ENCODE measurements around the gene PHF13.

The PHF13 gene

GRCh38 chr1:6582370-6582769 is 31.2 kb upstream of the PHF13 start:
- H3K4me3 ChIP-seq (ENCODE audit: severe bottlenecking), result no peak overlapping the region
- H3K4me1 ChIP-seq (ENCODE audit: insufficient read depth, poor library complexity, severe bottlenecking), result peaks cover 18% of the 10 kb centered on the region
- ATAC-seq (ENCODE audit: low read depth) (no peak), DNase-seq (ENCODE audit: low spot score) (no peak)
- H3K36me3 ChIP-seq (ENCODE audit: low read depth), result peaks cover 19% of the 10 kb centered on the region
- no peak for TF ChIP-seq CTCF (IDR thresholded peaks at IDR 0.05; ENCODE audit: poor library complexity, severe bottlenecking)
- peak overlapping the region; percentile 21 for H3K27ac ChIP-seq (ENCODE audit: poor library complexity, severe bottlenecking)
- H3K9me3 ChIP-seq (ENCODE audit: severe bottlenecking), result no peaks in the 10 kb centered on the region
- no peaks in the 10 kb centered on the region for H3K27me3 ChIP-seq (ENCODE audit: insufficient read depth, poor library complexity, severe bottlenecking)

GRCh38 chr1:6584126-6585080 is 29.1 kb upstream of the PHF13 start:
- ATAC-seq (ENCODE audit: low read depth) (no peak), DNase-seq (ENCODE audit: low spot score) (no peak)
- no peak for TF ChIP-seq CTCF (IDR thresholded peaks at IDR 0.05; ENCODE audit: poor library complexity, severe bottlenecking)
- no peak overlapping the region for H3K27ac ChIP-seq (ENCODE audit: poor library complexity, severe bottlenecking)
- no peaks in the 10 kb centered on the region for H3K9me3 ChIP-seq (ENCODE audit: severe bottlenecking)
- H3K4me1 ChIP-seq (ENCODE audit: insufficient read depth, poor library complexity, severe bottlenecking), result peaks cover 29% of the 10 kb centered on the region
- no peaks in the 10 kb centered on the region for H3K27me3 ChIP-seq (ENCODE audit: insufficient read depth, poor library complexity, severe bottlenecking)
- peaks cover 36% of the 10 kb centered on the region for H3K36me3 ChIP-seq (ENCODE audit: low read depth)
- no peak overlapping the region for H3K4me3 ChIP-seq (ENCODE audit: severe bottlenecking)

- Histone ChIP-seq H3K27me3 (ENCODE audit: insufficient read depth, poor library complexity, severe bottlenecking) (no peaks in the 10 kb centered on the region), H3K27ac (ENCODE audit: poor library complexity, severe bottlenecking) (no peak overlapping the region), H3K36me3 (ENCODE audit: low read depth) (peaks cover 44% of the 10 kb centered on the region), H3K9me3 (ENCODE audit: severe bottlenecking) (no peaks in the 10 kb centered on the region), H3K4me1 (ENCODE audit: insufficient read depth, poor library complexity, severe bottlenecking) (peaks cover 29% of the 10 kb centered on the region), H3K4me3 (ENCODE audit: severe bottlenecking) (no peak overlapping the region)
- no peak for ATAC-seq (ENCODE audit: low read depth)
- DNase-seq (ENCODE audit: low spot score), result no peak
- TF ChIP-seq CTCF (IDR thresholded peaks at IDR 0.05; ENCODE audit: poor library complexity, severe bottlenecking), result no peak
Measured at GRCh38 chr1:6585081-6585722, 28.3 kb upstream of the PHF13 start.

- Histone ChIP-seq H3K9me3 (ENCODE audit: severe bottlenecking) (no peaks in the 10 kb centered on the region), H3K27me3 (ENCODE audit: insufficient read depth, poor library complexity, severe bottlenecking) (no peaks in the 10 kb centered on the region), H3K36me3 (ENCODE audit: low read depth) (peaks cover 50% of the 10 kb centered on the region), H3K4me3 (ENCODE audit: severe bottlenecking) (no peak overlapping the region), H3K4me1 (ENCODE audit: insufficient read depth, poor library complexity, severe bottlenecking) (peaks cover 29% of the 10 kb centered on the region), H3K27ac (ENCODE audit: poor library complexity, severe bottlenecking) (no peak overlapping the region)
- ATAC-seq (ENCODE audit: low read depth) (no peak), DNase-seq (ENCODE audit: low spot score) (no peak)
- no peak for TF ChIP-seq CTCF (IDR thresholded peaks at IDR 0.05; ENCODE audit: poor library complexity, severe bottlenecking)
Measured at GRCh38 chr1:6585841-6586240, 27.7 kb upstream of the PHF13 start.

Data from RWPE2 (cell line).